Fibroblast of skin of left quadriceps (primary cell): Measurements from ENCODE around the gene DNAJC5G.
A peak's percentile ranks its signal among the peaks of the same experiment; 100 is the strongest.
"Not testable (repeated sequence)": the region's sequence is repeated elsewhere in the genome, so short reads cannot be mapped to it uniquely, and the experiment has no call there.

Experiments used
- DNase-seq, 2 experiments: peaks; one replicate each; pipeline ENCODE4 v3.0.0-alpha.2; 2013; ENCODE audit warnings: low read depth in 2 of 2

The DNAJC5G gene

DNA sequence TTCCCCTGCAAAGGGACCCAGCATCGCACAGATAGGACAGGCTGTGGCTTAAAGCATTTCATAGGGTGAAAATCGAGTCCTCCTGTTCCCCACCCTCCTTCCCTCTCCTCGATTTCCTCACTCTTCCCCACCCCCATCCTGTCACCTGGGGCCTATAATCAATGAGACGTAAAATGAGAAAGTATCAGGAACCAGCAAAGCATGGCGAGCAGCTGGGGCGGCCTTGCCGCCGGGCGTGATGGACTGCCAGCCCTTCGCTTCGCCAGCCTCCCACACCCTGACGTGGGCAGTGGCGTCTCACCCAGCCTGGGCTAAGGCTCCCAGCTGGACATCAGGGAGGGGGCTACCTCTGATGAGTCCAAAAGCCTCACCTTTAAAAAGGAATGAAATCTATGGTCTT, 23.5 kb upstream of the DNAJC5G start:
- DNase-seq: no peak

DNA sequence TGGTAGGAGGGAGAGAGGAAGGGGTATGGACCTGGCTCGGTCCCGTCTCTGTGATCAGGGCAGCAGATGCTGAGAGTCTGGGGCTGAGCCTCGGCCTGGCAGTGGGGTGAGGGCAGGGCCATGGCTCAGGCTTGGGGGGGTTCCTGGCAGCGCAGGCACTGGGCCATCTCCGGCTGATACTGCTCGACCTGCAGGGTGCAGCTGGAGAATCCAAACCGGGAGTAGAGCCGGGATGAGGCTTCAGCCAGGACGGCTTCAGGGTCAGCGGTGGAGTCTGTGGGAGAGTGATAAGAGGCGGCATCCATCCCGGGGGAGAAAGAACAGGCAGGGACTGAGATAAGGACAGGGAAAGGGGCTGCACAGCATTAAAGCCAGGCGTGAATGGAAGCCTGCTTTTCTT, 20.0 kb upstream of the DNAJC5G start:
- no peak for DNase-seq

DNA sequence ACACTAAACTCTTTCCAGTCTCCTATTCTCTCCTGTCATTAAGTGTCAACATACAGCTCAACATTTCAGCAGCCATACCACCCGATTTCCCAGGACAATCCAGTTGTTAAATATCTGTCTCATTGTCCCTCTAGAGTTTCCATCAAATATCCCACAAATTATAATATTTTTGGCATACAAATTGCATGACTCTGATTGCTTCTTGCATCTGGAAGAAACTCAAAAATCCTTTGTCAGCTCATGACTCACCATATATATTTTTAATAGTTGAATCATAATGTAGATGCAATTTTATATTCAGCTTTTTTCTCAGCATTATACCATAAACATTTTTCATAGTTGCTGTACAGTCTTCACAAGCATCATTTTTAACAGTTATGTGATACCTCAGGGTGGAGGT, 19.6 kb upstream of the DNAJC5G start:
- peak; percentile 33 to 45 for DNase-seq

DNA sequence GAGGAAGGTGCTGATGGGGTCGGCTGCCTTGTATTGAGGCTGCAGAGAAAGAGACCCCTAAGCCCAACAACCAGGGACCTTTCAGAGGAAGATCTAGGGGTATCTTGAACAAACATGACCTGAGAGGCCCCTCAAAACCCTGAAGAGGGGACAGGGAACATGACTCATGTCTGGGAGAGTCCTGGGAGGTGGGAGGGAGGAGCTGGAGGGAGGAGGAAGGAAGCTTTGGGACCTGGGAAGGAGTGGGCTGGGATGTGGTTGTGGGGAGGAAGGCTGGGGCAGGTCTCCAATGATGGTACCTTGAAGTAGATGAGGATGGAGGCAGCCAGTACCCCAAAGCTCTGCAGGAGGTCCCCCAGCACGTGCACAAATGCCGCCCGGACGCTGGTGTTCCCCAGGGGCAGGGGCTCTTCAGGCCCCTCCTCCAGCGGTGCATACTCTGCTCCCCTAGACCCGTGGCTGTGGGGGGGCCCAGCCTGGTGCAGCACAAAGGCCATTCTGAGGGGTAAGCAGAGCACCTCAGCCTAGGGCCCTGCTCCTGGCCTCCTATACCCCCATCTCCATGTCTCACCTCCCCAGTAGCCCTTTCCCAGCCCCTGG, 18.3 kb upstream of the DNAJC5G start:
- no peak for DNase-seq

DNA sequence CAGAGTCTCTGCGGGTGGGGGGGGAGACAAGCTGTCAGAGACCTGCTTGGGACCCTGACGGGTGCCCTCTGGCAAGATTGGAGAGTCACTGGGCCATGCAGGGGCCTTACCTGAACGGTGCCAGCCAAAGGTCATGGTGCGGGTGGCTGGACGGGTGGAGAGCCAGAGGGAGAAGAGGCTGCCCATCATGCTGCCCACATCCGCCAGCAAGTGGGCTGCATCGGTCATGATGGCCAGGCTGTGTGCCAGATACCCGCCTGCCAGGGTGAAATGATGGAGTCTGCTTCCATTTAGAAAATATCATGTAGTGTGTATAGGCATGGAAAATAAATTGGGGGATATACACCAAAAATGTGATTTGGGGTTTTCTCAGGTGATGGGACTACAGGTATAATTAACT, 17.2 kb upstream of the DNAJC5G start:
- DNase-seq: no peak

DNA sequence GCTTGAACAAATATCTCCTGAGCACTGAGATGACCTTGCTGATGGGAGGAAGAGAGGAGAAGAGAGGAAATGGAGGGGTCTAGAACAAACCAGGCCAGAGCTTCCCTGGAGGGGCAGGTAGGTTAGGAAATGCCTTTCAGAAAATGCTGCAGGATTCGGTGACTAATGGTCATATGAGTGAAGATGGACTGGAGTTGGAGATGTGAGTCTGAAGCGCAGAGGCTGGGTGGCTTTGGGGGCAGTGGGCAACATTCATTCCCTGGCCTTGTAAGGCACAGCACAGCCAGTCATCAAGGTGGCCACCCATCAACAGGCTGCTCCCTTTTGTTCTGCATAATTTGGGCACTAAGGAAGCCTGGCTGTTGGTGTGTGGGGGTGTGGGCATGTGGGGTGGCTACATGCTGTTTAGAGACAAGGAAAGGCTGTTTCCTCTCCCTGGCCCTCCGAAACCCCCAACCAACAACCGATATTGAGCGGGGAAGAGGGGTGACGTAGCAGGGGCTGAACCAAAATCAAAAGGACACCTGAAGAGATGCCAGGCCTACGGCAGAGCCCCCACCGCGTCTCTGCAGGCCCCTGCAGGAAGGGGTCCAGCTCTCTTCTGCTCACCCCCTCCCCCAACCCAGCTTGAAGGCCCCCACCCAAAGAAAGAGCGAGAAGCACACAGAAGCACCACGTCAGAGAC, 13.8 kb upstream of the DNAJC5G start:
- DNase-seq: no peak

DNA sequence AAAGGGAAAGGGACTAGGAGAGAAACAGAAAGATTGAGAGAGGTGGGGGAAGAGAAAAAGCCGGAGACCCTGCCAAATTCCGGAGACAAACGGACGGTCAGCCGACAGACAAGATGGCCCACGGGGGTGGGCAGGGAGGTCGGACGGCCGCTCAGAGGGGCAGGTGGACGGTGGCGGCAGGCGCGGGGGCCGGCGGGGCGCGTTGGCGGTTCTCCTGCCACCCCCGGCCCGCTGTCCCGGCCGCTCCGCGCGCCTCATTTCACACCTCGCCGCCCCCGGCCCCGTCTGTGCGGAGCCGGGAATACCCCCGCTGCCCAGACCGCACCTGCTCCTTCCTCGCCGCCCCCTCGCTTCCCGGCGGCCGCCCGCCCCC, 13.3 kb upstream of the DNAJC5G start:
- DNase-seq: no peak

DNA sequence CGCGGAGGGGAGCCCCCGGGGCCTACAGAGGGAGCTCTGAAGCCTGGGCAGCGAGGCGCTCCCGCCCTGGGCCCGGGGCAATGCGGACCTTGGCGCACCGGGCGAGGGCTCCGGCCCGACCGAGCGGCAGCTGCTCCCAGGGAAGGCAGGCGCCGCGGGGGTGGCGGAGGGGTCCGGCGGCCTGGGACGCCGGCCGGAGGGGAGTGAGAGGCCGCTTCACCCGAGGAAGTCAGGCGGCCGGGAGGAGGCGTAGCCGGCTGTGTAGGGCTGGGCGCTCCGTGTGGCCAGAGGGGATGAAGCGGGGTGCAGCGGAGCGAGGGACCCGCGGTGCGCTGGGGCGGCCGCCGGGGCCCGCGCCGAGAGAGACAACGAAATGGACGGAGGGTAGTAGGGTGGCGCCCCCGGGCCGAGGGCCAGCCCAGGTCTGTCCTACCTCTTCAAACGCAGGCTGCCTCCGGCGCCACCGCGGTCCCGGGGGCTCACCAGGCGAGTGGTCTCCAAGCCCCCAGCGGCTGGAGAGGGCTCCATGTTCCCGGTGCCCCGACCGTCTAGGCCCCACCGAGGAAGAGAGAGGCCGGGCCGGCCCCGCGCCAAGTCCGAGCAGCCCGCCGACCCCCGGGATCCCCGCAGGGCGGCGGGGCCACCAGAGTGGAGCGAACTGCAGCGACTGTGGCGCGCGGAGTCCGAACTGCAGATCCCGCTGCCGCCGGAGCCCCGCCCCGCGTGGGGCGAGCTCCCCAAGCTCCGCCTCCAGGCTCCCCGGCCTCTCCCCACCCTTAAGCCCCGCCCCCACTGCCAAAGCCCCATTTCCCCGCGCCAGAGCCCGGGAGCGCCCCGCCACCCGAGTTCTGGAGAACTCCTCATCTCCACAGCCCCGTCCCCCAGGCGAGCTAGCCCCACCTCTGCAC, 12.6 kb upstream of the DNAJC5G start, which contains the start of gene SLC30A3:
TSS of gene SLC30A3 (minus strand) at position 669 of the 908 bp plus-strand sequence. CDS start at position 528, 141 bp downstream.
- no peak for DNase-seq

DNA sequence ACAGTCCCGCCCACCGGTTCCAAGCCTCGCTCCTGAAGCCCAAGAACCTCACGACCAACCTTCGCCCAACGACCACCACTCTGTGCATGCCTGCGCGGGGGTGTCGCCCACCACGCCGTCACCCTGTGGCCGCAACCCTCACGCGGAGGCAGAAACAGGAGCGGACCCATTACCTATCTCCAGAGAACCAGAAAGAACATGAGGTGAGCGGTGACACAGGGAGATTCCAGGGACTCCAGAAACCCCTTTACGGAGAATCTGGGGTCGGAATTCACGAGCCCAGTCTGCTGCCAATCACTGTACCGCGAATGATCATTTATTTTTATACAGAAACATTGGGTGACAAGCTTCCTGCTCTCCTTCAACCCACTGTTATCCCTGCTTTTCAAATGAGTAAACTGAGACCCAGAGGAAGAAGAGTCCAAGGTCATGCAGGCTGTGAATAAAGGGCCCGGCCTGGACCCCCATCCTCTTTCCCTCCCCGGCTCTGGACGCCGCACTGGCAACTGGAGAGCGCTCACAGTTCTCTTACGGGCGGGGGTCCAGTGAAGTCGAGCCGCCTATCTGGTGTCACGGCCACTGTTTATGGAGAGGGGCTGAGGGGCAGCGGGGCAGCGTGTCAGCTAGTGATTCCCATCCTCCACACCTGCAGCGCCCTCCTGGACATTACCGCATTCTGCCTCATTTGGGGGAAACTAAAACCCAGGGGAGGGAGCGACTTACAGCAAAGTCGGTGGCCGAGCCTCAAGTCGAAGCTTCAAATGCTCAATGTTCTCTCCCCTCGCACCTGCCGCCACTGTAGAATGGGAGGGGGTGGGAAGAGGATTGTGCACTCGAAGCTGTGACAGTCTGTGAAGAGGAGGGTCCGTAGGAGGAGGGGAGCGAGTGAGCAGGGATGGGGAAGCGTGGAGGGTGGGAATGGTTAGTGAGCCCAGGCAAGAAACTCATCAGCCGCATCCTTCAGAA, 11.7 kb upstream of the DNAJC5G start:
- no peak for DNase-seq

DNA sequence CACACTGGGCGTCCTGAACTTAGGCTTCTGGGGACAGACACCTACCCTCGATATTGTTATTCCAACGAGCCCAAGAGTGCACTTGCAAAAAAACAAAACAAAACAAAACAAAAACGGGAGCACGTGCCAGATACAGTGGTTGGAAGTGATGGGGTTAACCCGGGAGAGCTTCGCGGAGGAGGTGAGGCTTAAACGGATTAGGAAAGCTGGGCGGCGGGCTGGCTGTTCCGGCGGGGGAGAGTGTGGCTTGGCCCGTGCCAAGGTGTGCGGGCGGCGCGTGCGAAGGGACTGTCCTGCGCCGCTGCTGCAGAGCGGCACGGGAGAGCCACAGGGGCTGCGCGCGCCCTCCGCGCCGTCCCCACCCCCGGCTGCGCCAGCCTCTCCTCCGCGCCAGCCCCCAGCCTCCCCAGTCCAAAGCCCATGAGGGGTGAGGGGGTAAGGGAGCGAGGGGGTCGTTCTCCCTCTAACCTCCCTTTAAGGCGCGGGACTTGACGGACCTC, 10.9 kb upstream of the DNAJC5G start:
- no peak for DNase-seq

DNA sequence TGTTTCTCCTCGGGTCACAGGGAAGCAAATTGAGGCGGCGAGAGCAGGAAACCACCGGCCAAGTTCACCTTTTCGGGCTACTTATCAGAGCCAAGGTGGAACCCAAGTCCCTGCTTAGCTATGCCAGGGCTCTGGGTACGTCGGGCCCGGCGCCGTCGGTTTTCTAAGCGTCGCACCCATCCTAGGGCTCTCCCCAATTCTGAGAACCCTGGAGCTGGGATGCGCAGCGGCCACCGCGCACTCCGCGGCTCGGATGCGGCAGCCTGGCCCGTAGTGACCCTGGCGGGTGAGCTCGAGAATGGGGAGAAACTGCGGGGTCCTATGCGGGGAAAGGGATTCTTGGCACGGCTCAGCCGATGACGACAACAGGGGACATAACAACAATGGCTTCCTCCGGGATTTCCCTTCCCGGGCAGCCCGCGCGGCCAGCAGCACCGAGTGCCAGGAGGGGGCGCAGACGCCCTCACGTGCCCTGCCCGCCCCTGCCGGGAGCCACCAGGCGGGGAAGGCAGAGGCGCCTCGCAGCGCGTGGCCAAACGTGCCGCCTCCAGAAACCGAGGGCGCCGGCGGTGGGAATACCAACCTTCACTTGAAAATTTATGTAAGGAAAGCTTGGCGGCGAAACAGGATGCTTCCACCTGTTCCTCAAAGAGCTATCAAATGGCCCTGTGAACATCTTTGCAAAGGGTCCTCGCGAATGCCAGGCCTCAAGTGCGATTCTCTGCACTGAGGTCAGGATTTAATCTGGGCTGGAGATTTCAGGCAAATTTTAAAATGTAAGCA, 10.3 kb upstream of the DNAJC5G start:
- DNase-seq: no peak

DNA sequence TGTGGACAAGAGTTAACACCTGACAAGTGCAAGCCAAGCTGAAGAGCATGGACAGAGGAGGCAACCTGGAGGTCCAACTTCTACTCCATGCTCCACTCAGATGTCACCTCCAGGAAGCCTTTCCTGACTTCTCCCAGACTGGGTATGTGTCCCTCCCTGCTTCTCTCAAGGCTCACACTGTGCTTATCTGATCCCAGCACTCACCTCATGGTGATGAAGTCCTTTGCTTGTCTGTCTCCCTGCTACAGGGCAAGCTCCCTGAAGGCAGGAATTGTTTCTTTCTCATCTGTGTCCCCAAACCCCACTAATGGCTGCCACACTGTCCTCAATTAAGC, 9.7 kb upstream of the DNAJC5G start:
- no peak for DNase-seq

DNA sequence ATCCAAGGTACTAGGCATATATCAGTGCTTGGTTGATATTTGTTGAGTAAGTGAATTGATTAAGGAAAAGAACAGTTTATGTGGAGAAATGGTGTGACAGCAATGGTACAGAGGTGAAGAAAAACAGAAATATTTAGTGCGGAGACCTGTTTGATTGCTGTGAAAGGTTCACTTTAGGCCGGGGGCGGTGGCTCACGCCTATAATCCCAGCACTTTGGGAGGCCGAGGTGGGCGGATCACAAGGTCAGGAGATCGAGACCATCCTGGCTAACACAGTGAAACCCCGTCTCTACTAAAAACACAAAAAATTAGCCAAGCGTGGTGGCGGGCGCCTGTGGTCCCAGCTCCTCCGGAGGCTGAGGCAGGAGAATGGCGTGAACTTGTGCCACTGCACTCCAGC, 6.9 kb upstream of the DNAJC5G start:
- not testable (repeated sequence) for DNase-seq

DNA sequence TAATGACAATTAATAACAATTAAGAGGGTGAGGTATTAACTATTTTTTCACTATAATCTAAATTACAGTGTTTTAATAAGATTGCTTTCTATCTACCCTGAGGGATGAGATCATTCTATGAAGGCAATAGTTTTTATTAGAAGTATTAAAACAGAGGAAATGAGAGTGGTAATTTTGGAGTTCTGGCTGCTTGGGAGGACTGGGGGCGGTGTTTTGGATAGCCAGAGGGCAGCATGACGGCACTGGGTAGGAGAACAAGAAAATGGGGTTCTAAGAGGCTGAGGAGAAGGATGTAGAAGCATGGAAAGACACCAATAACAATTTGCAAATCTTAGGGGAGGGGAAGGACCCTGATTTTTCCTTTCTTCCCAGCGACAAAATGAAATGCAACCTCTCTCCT, 5.1 kb upstream of the DNAJC5G start:
- DNase-seq: no peak

DNA sequence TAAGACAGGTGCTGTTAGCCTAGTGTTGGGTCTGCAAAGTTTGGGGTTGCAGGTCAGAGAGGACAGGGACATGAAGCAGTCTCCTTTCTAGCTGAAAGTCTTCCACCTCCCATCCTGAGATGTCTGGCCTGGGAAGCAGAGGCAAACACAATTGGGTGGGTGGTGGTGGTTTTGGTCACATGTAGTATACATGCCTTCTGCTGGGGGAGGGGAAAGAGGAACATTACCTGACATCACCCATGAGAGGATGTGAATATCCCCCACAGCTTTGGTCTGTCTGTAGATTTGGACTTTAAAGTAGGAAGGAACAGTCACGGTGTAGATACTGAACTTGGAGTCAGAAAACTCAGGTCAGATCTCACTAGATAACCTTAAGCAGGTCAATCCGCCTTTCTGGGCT, 4.6 kb upstream of the DNAJC5G start:
- no peak for DNase-seq

DNA sequence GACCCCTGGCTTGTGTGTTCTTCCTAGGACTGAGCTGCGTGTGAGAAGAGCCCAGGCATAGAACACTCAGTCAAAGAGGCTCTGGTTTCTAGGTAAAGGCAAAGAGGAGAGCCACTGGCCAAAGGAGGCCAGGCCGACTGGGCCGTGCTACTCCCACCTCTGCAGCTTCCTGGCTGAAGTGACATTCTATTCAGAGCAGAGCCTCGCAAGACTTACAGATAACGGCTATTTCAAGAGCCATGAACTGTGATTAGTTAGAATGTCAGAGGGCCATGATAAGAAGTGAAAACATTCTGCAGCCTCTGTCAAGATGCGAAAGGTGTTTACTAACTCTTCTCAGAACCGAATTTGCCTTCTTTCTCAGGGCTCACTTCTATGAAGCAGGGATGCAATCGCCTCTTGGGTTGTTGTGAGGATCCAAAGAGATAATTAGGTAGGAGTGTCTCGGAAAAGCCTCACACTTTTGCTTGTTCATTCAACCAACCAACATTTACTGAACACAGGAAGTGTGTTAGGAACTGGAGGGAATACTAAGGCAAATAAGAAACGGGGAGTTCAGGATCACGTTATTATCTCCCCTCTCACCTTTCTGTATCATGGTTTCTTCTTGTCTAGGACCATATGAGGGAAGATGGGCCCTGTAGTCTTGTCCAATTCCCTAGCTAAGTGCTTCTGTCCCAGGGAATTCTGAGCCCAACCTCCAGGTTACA, 3.4 kb upstream of the DNAJC5G start:
- no peak for DNase-seq

DNA sequence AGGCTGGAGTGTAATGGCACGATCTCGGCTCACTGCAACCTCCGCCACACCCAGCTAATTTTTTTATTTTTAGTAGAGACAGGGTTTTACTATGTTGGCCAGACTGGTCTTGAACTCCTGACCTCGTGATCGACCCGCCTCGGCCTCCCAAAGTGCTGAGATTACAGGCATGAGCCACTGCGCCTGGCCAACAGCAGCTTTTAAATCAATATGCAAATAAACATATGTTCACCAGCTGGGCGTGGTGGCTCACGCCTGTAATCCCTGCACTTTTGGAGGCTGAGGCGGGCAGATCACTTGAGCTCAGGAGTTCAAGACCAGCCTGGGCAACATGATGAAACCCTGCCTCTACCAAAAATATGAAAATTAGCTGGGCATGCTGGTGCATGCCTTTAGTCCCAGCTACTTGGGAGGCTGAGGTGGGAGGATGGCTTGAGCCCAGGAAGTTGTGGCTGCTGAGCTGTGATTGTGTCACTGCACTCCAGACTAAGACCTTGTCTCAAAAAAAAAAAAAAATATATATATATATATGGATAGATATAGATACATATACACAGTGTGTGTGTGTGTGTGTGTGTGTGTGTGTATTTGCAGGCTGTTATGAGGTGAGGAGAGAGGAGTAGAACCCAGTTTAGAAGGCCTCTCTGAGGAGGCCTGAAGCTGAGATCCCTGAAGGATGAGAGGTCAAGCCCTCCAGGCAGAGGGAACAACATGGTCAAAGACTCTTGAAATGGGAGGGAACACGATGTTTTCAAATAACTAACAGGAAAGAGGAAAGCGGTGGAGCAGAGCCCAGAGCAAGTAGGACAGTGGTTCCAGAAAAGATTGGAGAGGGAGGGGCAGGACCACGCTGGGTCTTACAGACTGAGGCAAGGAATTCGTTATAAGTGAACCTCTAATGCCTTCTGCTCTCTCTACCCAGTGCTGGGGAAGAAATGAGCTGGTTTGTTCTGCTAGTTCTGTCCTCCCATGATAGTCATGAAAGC, 2.4 kb upstream of the DNAJC5G start:
- DNase-seq: not testable (repeated sequence)

DNA sequence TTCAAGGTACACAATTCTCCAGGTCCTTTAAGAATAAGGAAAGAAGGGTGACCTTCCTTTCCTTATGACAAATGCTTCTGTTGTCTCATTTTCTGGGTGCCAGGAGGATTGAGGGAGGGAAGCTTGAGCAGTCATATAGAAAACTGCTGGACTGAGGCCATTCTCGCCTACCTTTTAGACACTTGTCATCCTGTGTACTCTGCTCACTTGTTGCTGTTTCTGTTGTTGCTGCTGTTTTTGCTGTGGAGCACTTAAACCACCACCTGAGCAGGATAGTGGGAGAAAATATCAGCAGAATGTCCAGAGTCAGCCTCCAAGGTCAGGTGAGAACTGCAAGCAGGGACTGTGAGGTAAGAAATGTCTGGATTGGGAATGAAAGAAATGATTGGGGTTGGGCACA, 2.8 kb downstream of the DNAJC5G start:
- DNase-seq: no peak

DNA sequence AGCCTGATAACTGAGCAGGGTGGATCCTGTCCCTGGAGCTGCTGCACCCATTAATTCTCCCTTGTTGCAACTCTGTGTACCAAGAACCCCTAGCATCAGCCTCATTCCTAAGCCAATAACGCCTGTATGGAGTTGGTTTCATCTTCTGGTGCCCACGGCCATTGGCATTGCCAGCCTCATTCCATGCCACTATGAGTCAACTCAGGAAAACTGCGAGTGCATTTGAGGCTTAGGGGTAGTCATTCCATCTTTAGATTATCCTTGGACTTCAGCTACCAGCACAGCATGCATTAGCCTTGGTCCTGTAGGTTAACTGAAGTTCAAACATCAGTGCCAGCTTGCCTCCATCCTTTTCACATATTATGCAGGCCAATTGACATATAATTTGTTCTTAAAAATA, 5.6 kb downstream of the DNAJC5G start:
- DNase-seq: no peak
